ENCODE measurements around the gene ZNF207.
"Not testable (repeated sequence)": the region's sequence is repeated elsewhere in the genome, so short reads cannot be mapped to it uniquely, and the experiment has no call there.

ZNF207 gene

DNA sequence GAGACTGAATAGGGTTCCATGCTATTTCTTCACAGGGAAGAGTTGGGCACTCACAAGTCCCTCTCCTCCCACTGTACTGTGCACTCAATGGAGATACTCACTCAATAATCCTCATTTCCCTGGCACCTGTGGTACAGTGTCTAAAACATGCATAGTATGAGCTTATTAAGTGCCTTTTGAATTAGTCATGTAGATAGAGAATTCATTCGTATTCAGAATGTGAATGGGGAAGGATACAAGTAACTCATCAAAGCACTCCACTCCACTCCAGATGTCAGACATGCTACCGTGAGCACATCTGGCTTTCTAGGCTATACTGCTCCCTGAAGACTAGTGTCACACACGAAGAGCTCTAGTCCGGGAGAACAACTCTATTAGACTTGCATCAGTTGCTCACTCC lies 14.3 kb upstream of the ZNF207 start:
- DNase-seq (ENCODE audit: low spot score) = no peak

DNA sequence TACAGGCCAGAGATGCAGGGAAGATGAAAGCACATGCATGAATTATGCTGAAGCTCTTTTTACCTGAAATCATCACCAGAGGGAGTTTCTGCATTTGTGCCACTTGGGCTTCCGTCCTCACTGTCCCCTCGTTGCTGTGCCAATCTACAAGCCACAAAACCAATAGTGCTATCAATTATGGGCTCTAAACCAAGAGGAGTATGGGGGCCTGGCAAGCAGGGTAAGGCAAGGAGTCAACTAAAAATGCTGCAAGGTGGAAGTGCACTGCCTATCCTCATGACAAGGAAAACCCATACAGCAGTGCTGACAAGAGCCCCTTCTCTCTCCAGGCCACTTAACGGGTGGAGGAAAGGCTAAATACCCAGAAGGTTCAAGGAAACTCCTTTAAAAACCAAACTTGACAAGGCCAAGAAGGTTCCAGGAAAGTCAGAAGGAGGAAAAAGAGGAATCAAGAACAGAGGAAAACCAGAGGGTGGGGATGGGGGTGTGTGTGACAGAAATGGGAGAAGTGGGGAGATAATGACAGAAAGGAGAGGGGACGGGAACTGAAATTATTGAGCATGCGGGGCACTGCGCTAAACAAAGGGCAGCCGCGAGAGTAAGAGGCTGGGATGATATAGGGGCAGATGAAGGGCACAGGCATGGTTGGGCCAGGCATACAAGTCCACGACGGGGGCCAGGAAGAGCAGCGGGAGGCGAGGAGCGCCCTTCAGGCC lies 8.7 kb upstream of the ZNF207 start:
- DNase-seq (ENCODE audit: low spot score) = peak; percentile 80

DNA sequence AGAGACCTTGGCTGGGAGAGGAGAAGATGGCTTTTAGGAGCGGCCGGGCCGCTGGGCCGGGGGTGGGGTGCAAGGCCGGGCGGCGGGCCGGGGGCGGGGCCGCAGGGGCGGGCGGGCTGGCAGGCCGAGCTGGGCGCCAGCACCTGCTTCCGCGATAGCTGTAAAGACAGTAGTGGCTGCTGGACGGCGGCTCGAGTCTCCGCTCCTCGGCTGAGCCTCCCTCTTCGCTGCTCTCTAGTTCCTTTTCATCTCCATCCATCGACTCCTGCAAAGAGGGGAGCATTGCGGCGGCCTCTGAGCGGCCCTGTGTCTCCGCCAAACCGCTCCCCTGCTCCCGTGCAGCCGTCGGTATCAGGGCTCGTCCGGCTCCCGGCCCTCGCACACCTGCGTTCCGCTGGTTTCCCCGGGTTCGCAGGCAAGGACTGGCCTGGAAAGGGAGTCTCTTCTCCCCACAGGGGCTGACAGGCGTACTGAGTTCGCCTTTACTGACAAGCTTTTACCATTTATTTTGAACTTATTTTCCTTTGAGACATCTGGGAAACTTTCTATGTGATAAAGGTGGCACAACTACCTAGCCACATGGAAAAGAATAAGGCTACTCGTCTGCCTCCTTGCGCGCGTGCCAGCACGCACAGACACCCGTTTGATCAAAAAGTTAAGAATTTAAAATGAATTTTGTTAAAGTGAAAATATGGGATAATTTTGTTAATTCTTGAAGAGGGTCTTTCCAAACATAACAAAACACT lies 7.9 kb upstream of the ZNF207 start, which contains the start of gene C17orf75:
Gene C17orf75, minus strand, starts transcription at position 317 of the 746 bp plus-strand sequence. Its CDS starts 34 bp downstream, at position 283.
- DNase-seq (ENCODE audit: low spot score) = peak; percentile 78

DNA sequence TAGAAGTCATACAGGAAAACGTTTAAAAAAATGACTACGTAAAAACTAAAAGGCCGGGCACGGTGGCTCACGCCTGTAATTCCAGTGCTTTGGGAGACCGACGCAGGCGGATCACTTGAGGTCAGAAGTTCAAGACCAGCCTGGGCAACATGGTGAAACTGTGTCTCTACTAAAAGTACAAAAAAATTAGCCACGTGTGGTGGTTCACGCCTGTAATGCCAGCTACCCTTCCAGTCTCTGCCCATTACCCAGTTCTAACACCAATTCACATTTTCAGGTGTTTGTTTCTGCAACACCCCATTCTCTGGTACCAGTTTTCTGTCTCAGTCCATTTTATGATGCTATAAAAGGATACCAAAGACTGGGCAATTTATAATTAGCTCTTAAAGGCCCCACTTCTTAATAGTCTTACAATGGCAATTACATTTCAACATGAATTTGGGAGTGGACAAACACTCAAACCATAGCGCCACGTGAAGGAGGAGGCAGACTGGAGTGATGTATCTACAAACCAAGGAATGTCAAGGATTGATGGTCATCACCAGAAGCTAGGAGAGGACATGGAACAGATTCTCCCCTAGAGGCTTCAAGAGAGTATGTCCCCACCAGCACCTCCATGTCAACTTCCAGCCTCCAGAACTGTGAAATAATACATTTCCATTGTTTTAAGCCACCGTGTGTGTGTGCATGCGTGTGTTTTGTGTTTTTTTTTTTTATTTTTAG lies 7.2 kb upstream of the ZNF207 start:
- no peak for DNase-seq (ENCODE audit: low spot score)

DNA sequence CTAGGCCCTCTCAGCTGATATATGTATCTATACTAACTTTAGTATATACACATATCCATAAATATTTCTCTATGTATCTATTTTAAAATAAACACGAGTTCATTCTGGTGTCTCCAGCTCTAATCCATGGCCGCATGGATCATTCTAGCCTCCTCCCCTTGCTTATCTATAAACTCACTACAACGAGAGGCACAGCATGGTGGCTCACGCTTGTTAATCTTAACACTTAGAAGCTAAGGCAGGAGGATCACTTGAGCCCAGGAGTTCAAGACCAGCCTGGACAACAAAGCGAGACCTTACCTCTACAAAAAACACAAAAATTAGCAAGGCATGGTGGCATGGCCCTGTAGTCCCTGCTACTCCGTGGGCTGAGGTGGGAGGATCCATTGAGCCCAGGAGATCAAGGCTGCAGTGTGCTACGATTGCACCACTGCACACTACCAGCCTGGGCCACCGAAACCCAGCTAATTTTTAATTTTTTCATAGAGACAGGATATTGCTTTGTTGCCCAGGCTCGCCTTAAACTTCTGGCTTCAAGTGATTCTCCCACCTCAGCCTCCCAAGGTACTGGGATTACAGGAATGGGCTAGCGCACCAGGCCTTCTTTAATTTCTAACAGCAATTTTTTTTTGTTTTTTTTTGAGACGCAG lies 3.9 kb upstream of the ZNF207 start:
- no peak for DNase-seq (ENCODE audit: low spot score)

DNA sequence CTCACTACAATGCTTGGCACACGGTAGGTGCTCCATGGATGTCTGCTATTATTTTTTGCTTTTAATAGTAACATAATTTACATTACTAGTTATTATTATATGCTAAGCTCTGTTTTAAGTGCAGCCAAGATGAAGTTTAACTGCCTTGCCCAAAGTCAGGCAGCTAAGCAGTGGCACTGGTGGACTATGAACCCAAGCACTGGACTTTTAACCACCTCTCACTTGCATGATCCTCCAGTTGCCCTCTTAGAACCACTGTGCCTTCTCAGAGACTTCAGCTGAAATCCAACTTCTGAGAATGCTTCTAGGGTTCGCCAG lies 1.5 kb upstream of the ZNF207 start:
- DNase-seq (ENCODE audit: low spot score) = no peak

DNA sequence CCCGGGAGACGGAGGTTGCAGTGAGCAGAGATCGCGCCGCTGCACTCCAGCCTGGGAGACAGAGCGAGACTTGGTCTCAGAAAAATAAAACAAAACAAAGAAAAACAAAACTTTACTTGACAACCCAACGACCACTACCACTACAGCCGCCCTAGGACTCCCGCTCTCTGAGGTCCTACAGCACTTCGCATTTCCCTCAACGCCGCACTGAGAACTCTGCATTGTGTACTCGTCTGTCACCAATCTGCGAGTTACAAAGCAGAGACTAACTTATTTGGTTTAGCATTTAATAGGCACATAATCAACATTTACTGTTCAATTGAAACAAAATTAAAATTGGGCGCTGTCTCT lies 479 bp upstream of the ZNF207 start:
- DNase-seq (ENCODE audit: low spot score) = no peak

DNA sequence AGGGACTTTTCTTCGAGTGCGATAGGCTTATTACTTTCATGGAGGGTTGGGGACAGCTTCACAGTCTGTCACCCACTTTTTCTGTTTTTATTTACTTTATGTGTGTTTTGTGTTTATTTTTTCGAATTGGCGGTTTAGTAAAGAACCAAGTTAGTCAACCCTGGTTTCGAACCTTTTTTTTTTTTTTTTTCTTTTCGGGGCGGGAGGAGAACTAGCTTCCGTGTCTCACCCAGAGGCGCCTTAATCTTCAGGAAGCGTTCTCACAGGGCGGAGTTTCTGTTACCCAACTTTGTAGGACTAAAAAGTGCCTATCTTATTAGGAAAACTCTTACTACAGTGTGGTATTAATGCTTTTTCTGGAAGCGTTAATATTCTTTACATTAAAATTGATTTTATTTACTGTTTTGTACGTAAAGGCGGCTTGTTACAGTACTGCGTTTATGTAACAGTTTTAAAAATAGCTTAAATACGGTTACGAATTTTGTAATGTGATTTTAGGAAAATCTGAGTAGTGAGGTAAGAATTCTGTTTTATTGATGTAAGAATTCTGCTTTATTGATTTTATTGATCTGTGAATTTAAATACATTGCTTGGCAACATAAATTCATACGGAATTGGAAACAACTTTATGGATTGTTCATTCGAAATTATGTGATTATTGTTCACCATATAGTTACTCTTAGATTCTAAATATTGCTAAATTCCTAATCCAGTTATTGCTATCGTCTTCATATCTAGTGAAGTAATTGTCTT lies 885 bp downstream of the ZNF207 start:
- DNase-seq (ENCODE audit: low spot score) = no peak

DNA sequence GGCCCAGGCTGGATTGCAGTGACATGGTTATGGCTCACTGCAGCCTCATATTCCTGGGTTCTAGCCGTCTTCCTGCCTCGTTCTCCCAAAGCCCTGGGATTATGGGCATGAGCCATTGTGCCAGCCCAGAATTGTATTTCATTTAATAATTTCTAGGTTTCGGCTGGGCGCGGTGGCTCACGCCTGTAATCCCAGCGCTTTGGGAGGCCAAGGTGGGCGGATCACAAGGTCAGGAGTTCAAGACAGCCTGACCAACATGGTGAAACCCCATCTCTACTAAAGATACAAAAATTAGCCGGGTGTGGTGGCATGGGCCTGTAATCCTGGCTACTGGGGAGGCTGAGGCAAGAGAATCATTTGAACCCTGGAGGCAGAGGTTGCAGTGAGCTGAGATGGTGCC lies 2.8 kb downstream of the ZNF207 start:
- not testable (repeated sequence) for DNase-seq (ENCODE audit: low spot score)

DNA sequence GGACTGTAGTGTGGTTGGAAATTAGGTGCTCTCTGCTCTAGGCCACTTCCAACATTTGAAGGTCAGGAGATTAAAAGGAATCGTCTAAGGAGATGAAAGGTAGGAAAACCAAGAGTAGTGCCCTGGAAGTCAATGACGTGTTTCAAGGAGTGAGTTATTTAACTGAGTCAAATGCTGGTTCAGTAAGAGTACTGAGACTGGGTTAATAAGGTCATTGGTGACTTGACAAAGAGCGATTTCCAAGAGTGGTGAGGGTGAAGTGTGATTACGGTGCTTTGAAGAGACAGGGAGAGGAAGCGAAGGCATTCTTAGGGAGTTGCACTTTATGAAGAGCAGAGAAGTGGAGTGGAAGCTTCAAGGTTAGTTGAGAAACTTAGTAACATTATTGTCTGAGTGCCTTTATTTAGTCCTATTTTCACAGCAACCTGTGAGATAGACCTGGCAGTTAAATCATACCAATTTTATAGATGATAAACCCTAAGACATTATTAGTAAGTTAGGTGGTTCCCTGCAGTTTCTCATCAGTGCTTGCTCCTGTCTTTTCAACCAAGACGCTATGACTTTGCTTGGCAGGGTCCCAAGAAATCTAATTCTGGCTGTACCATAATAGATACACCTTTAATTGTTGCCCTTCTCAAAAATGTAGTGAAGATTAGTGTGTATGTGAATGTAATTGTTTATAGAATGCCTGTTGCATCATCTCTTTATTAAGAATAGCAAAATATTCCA lies 5.9 kb downstream of the ZNF207 start:
- no peak for DNase-seq (ENCODE audit: low spot score)

DNA sequence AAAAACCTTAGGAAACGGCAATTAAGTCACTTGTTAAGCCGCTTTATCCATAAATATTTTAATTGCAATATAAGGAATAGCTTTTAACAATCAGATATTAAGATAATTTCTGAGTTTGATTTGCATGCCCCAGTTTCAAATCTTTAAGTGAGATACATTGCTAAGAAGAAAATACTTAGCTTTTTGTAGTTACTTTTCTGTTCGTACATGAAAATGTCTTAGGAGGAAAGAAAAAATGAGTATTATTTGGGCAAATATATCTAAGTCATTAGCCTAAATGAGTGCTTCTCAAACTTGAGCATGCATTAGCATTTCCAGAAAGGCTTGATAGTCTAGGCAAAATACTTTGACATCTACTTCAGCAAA lies 6.4 kb downstream of the ZNF207 start:
- DNase-seq (ENCODE audit: low spot score) = no peak

DNA sequence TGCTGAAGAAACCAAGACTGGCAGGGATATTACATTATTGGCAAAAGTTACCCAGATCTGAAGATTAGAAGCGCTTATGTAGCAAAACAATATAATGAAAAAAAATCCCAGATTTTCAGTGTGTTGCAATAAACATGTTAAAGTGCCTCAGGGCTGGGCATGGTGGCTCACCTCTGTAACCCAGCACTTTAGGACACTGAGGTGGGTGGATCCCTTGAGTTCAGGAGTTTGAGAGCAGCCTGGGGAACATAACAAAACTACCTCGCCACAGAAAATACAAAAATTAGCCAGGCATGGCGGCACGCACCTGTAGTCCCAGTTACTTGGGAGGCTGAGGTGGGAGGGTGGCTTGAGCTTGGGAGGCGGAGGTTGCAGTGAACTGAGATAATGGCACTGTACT lies 6.8 kb downstream of the ZNF207 start:
- no peak for DNase-seq (ENCODE audit: low spot score)

DNA sequence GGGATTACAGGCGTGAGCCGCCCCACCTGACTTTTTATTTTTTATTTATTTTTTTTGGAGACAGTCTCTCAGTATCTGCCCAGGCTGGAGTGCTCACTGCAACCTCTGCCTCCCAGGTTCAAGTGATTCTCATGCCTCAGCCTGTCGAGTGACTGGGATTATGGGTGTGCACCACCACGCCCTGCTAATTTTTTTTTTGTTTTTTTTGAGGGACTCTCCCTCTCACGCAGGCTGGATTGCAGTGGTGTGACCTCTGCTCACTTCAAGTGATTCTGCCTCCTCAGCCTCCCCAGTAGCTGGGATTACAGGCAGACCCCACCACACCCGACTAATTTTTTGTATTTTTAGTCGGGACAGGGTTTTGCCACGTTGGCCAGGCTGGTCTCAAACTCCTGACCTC lies 7.7 kb downstream of the ZNF207 start:
- no peak for DNase-seq (ENCODE audit: low spot score)

DNA sequence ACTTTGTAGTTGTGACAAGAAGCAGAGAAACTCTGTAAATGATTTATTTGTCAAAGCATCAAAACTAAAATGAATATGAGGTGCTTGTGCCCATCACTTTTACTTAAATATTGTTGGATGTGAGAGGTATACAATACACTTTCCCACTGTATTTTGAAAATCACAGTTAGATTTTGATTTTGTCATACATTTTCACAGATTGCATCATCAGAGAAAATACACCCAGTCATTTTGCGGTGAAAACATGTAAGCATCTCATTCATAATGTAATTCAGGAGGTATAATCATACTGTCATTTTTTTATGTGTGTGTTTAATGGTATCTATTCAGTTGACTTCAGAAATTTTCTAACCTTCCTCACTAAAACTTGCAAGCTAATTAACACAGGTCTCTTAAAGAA lies 11.3 kb downstream of the ZNF207 start:
- no peak for DNase-seq (ENCODE audit: low spot score)

DNA sequence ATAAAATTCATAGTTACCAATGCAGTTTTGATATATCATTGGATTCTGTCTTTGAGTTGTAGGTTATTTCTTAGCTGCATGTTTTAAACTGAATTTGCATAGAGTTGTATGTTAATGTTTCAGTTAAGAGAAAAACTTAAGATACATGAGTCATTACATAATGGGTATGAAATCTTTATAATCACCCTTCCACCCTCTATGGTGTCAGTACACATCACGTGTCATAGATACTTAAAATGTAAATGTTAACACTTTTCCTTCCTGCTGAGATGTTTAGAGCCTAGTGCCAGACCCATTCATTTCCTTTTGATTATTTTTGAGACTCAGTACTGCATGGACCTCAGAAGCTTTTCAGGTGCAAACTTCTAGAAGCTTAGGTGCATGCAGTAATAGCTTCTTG lies 20.5 kb downstream of the ZNF207 start:
- no peak for DNase-seq (ENCODE audit: low spot score)

DNA sequence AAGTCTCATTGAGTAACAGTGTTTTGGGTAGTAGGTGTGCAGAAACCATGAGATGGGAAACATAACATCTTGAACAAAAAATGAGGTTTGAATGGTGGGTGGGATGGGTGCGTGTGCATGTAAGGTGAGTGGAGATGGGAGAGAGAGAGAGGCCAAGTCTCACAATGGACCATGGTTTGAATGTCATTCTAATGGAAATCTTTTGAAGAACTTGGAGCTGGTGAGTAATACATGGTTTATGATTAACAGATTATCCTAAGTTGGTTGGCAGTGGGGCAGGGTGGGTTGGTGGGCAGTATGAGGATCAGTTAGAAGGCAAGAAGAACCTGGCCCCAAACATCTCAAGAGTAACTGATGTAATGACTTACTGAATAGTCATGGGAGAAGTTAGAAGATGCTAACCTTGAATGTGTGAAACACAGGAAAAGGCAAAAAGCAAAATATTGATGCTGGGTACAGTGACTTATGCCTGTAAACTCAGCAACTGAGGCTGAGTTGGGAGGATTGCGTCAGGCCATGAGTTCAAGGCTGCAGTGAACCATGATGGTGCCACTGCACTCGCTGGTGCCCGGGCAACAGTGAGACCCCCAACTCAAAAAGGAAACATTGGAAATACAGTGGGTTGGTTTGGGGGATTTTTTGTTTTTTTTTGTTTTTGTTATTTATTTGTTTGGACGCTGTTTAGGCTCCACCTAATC lies 32.7 kb downstream of the ZNF207 start:
- DNase-seq (ENCODE audit: low spot score) = no peak

DNA sequence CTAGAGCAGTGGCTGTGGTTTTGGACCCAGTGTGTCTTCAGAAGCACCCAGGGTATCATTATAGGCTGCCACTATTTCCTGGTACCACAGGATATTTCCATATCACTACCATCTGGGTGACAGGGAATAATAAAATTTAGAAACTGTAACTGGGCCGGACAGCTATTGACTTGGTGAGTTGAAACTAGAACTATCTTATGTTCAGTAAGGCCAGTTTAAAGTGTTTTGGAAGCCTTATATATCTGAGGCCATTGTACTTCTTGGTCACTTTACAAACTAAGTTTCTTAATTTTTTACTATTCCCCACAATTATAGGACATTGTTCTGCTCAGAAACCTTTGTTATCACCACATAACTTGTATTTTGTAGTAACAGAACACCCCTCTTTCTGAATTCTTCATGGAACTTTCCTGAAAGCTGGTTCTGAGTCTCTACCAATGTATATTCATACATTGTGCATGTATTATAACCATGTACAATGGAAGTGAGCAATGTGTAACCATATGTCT lies 34.0 kb downstream of the ZNF207 start:
- DNase-seq (ENCODE audit: low spot score) = no peak

DNA sequence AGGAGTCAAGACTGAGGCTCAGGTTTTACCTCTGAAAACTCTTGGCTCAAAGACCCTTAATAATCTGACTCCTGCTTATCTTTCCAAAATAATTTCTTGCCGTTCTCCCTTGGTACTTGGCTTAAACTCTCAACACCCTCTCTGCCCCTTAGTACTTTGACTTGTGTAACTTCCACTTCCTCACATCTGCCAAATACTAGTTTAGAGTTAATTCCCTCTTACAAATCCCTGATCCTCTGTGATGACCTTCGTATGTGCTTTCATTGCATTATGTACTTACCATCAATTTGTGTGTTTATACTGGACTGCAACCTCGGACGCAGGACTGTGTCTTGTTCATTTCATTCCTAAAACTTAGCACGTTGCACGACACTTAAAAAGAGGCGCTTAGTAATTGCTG lies 35.2 kb downstream of the ZNF207 start:
- no peak for DNase-seq (ENCODE audit: low spot score)

DNA sequence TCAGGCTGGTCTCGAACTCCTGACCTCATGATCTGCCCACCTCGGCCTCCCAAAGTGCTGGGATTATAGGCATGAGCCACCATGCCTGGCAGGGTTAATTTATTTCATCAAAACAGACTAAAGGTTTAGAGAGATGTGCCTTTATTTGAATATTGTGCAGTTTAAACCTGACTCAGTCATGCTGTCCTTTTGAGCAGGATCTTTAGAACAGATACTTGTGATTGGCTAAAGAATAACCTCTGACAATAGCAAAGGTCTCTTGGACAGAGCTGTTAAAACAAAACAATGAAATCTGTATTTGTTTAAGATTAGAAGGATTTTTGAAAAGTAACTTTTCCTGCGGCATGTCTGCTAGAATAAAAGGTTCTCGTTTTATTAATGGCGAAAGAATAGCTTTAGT lies 36.0 kb downstream of the ZNF207 start:
- no peak for DNase-seq (ENCODE audit: low spot score)

DNA sequence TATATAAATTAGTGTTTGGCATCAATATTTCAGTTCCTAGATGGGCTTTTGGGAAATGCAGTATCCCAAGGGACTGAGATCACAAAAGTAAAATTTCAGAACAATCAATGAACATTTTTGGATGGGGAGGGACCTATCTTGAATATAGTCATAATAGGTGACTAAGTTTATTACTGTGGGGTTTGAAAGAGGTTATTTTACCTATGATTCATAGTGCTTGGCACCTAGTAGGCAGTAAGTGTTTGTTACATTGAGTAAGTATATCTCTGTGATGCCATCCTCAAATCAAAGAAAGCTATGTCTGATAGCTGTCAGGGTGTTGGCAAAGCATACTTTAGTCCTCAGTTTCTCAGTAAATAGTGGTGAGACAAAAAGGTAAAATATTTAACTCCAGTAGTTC lies 36.9 kb downstream of the ZNF207 start:
- DNase-seq (ENCODE audit: low spot score) = no peak

DNA sequence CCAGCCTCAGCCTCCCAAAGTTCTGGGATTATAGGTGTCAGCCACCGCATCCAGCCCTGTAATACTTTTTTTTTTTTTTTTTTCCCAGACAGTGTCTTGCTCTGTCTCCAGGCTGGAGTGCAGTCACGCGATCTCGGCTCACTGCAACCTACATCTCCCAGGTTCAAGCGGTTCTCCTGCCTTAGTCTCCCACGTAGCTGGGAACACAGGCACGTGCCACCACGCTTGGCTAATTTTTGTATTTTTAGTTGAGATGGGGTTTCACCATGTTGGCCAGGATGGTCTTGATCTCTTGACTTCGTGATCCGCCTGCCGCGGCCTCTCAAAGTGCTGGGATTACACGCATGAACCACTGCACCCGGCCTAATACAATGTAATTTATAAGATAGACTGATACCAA lies 38.2 kb downstream of the ZNF207 start:
- not testable (repeated sequence) for DNase-seq (ENCODE audit: low spot score)
